Stimulated activated effector memory CD8-positive, alpha-beta T cell treated with anti-CD3 and anti-CD28 coated beads, Interleukin-12 subunit alpha, Interleukin-12 subunit beta, amount 100 ng/mL, for 72 hours (primary cell): Measurements from ENCODE around the gene ABL2.
"Not testable (repeated sequence)": the region's sequence is repeated elsewhere in the genome, so short reads cannot be mapped to it uniquely, and the experiment has no call there.

Experiments
- ATAC-seq: fragments of 150-1000 bp; cut with Tn5 transposase; 2 replicates; pipeline ENCODE4 v1.10.0; 2021
- DNase-seq, 2 donors: peaks; one replicate each; pipeline ENCODE4 v3.0.0; 2021 to 2022; ENCODE audit warnings: low spot score in 2 of 2
- H3K27ac Mint-ChIP-seq: one replicate; pipeline ENCODE4 v1.8.0; 2022; ENCODE audit warnings: mild to moderate bottlenecking, mixed read lengths
- H3K36me3 Mint-ChIP-seq: one replicate; pipeline ENCODE4 v1.8.0; 2022; ENCODE audit warnings: mild to moderate bottlenecking, mixed read lengths
- H3K4me1 Mint-ChIP-seq: one replicate; pipeline ENCODE4 v1.8.0; 2022; ENCODE audit warnings: mixed read lengths
- H3K4me3 Mint-ChIP-seq: one replicate; pipeline ENCODE4 v1.8.0; 2022; ENCODE audit warnings: mild to moderate bottlenecking, mixed read lengths
- H3K9me3 Mint-ChIP-seq: one replicate; pipeline ENCODE4 v1.8.0; 2022; ENCODE audit warnings: mixed read lengths

Gene ABL2

DNA sequence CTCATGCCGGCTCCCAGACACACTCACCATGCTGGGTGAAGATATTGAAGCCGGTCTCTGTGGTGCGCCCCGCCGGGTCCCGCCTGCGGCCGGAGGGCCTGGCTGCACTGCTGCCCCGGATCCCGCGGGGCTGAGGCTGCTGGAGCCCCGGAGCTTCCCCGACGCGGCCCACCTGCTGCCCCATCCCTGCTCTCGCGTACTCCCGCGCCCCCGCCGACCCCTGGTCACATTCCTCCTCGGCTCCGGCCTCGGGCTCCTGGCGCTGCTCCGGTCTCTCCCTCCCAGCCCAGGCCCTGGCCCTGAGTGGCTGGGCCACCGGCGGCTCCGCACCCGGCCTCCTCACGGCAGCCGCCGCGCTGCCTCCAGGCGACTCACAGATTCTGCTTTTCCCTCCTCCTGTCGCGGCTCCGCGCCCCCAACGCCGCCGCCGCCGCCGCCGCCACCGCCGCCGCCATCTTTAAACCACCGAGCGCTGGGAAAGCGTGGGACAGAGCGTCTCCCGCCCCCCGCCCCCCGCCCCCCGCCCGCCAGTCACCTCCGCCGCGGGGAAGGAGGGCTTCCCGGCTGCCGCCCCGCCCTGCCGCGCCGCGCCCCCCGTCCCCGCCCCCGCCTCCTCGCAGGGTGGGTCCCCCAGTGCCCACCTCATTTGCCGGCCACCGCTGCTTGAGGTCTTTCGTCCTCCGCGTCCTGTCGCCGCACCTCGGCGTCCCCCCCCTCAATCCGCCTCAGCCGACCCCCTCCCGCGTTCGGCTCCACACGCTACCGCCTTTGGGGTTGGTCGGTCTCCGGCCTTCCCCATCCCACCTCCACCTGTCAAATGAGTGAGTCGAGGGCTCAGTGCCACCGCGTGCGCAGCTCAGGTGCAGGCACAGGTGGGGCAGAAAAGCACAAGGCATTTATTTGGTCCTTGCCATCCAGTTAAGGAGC, at the start of gene ABL2:
Gene ABL2, minus strand, starts transcription at position 464 of the 927 bp plus-strand sequence. Its CDS starts 280 bp downstream, at position 184.
- Mint-ChIP-seq H3K27ac (peak within 1 kb of the TSS; percentile 90), H3K36me3 (peaks cover 12% of the 10 kb centered on the region)

DNA sequence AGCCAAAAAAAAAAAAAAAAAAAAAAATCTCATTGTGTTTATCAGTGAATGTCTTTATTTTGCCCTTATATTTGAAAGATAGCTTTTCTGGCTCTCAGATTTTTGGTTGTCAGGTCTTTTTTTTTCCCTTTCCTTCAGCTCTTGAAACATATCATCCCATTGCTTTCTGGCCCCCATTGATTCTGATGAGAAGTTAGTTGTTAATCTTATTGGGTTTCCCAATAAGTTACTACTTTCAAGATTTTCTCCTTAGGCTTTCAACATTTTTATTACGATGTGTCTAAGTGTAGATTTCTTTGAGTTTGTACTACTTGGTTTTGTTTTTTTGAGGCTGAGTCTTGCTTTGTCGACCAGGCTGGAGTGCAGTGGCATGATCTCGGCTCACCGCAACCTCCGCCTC, 49.4 kb upstream of the ABL2 start:
- H3K36me3 Mint-ChIP-seq, result no peaks in the 10 kb centered on the region
- ATAC-seq (no peak), DNase-seq (no peak)
- no peak overlapping the region for H3K4me3 Mint-ChIP-seq
- H3K9me3 Mint-ChIP-seq, result peaks cover 3% of the 10 kb centered on the region
- no peaks in the 10 kb centered on the region for H3K4me1 Mint-ChIP-seq
- no peak overlapping the region for H3K27ac Mint-ChIP-seq

More for the DNA sequence above, at the start of gene ABL2:
- H3K4me1 Mint-ChIP-seq, result peaks cover 33% of the 10 kb centered on the region
- ATAC-seq, result peak; percentile 59
- DNase-seq, result peak; percentile 35 to 72
- H3K4me3 Mint-ChIP-seq, result peak within 1 kb of the TSS; percentile 86
- no peaks in the 10 kb centered on the region for H3K9me3 Mint-ChIP-seq

GRCh38 chr1:179274424-179274823, 44.9 kb upstream of the ABL2 start:
- not testable (repeated sequence) for ATAC-seq, H3K9me3 Mint-ChIP-seq, H3K36me3 Mint-ChIP-seq, DNase-seq, H3K27ac Mint-ChIP-seq, H3K4me1 Mint-ChIP-seq, H3K4me3 Mint-ChIP-seq

DNA sequence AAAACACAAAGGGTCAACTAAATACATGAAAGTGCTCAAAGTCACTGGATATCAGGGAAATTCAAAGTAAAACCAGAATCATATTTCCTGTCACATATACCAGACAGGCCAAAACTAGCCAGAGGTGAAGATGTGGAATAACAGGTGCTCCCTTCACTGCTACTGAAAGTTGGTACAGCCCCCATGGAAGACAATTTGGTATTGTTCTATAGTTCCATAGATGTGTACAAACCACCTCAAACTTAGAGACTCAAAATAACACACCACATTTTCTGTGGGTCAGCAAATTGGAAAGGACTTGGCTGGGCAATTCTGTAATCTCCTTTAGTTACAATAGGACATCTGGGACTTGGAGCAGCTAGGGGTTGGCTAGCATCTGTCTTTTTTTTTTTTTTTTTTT, 39.6 kb upstream of the ABL2 start:
- DNase-seq (no peak), ATAC-seq (no peak)
- Mint-ChIP-seq H3K27ac (no peak overlapping the region), H3K4me3 (no peak overlapping the region), H3K4me1 (no peaks in the 10 kb centered on the region), H3K9me3 (no peaks in the 10 kb centered on the region), H3K36me3 (no peaks in the 10 kb centered on the region)

DNA sequence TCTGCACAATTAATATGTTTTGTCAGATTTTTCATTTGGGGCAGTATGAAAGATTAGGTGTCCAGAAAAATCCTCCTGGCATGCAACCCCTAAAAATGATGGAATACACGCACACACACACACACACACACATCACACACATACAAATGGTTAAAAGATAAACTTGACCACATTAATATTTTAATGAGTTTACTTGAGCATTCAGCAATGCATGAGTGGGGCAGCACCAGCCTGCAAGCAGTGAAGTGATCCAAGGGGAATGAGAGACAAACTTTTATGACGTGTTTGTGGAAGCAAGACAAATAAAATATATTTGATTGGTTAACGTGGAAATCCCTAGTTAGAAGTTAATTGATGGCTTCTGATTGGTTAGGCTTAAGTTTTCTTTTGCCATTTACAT, 35.0 kb upstream of the ABL2 start:
- H3K4me3 Mint-ChIP-seq, result no peak overlapping the region
- H3K4me1 Mint-ChIP-seq, result no peaks in the 10 kb centered on the region
- no peaks in the 10 kb centered on the region for H3K36me3 Mint-ChIP-seq
- ATAC-seq, result no peak
- H3K9me3 Mint-ChIP-seq, result no peaks in the 10 kb centered on the region
- DNase-seq, result no peak
- H3K27ac Mint-ChIP-seq, result no peak overlapping the region

GRCh38 chr1:179263121-179263520, 33.6 kb upstream of the ABL2 start:
- ATAC-seq, result no peak
- no peak for DNase-seq
- Mint-ChIP-seq H3K4me3 (no peak overlapping the region), H3K9me3 (no peaks in the 10 kb centered on the region), H3K4me1 (no peaks in the 10 kb centered on the region), H3K36me3 (no peaks in the 10 kb centered on the region), H3K27ac (no peak overlapping the region)

- no peak overlapping the region for H3K27ac Mint-ChIP-seq
Observed at GRCh38 chr1:179262183-179262582, 32.7 kb upstream of the ABL2 start.

DNA sequence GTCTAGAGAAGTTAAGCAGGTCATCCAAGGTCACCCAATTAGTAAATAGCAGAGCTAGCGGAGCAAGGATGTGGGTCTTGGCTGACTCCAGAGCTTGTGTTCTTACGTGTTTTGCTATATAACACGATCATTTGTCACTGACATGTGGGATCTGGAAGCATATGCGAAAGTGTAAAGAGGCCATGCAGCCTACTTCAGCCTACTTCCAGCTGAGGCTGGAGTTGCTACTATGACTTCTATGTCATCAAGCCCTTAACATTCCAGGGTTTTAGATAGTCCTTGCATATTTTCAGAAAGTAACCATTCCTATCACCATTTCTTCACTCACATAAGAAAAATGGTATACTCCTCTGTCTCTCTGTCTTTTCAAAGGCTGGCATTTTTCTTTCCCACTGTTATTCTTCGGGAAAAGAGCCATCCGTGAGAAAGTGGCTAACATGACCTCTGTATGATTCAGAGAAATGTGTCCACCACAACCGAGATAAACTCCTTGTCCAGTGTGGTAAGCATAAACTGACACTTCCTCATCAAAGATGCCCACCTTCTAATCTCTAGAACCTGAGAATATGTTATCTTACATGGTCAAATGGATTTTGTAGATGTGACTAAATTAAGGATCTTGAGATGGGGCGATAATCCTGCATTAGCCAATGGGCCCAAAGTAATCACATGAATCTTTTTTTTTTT, 24.0 kb upstream of the ABL2 start:
- ATAC-seq, result no peak
- Mint-ChIP-seq H3K9me3 (no peaks in the 10 kb centered on the region), H3K36me3 (no peaks in the 10 kb centered on the region), H3K27ac (no peak overlapping the region), H3K4me1 (no peaks in the 10 kb centered on the region), H3K4me3 (no peak overlapping the region)
- no peak for DNase-seq

More at GRCh38 chr1:179262183-179262582, 32.7 kb upstream of the ABL2 start:
- DNase-seq (no peak), ATAC-seq (no peak)
- Mint-ChIP-seq H3K36me3 (no peaks in the 10 kb centered on the region), H3K9me3 (no peaks in the 10 kb centered on the region), H3K4me1 (no peaks in the 10 kb centered on the region), H3K4me3 (no peak overlapping the region)

DNA sequence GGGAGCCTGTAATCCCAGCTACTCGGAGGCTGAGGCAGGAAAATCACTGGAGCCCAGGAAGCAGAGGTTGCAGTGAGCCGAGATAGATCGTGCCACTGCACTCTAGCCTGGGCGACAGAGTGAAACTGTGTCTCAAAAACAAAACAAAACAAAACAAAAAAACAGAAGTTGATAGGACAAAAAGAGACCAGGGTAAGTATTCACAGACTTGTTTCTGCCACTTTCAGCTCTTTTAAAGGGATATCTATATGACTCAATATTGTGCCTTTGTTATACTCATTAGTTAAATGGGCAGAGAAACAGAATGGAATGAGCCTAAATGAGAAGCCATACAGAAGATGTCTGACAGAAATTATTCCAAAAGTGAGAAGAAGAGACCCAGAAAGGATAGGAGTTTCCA, 23.1 kb upstream of the ABL2 start:
- no peak overlapping the region for H3K27ac Mint-ChIP-seq
- no peak for DNase-seq
- no peak overlapping the region for H3K4me3 Mint-ChIP-seq
- H3K36me3 Mint-ChIP-seq, result no peaks in the 10 kb centered on the region
- no peak for ATAC-seq
- H3K9me3 Mint-ChIP-seq, result no peaks in the 10 kb centered on the region
- H3K4me1 Mint-ChIP-seq, result no peaks in the 10 kb centered on the region

DNA sequence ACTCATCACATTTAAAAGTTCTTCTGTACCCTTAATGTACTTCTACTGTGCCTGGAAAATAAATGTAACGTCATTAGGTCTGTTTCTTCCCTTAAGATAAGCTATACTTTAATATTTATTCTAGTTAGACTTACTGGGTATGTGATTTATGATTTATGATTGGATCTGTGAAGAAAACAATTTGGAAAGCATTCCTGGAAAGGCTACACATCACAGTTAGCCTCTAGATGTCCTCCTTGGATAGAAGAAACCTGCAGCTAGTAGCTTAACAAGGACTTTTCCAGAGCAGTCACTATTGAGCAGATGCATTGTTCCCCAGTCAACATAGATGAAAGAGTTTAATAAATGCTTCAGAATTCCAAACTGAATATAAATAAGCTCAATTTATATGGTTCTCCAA, 22.2 kb upstream of the ABL2 start:
- no peaks in the 10 kb centered on the region for H3K9me3 Mint-ChIP-seq
- H3K36me3 Mint-ChIP-seq, result no peaks in the 10 kb centered on the region
- no peak overlapping the region for H3K27ac Mint-ChIP-seq
- no peaks in the 10 kb centered on the region for H3K4me1 Mint-ChIP-seq
- ATAC-seq (no peak), DNase-seq (no peak)
- H3K4me3 Mint-ChIP-seq, result no peak overlapping the region

GRCh38 chr1:179247923-179248322, 18.4 kb upstream of the ABL2 start:
- Mint-ChIP-seq H3K4me3 (no peak overlapping the region), H3K9me3 (no peaks in the 10 kb centered on the region), H3K4me1 (no peaks in the 10 kb centered on the region), H3K36me3 (no peaks in the 10 kb centered on the region), H3K27ac (no peak overlapping the region)
- no peak for DNase-seq
- no peak for ATAC-seq

- not testable (repeated sequence) for H3K27ac Mint-ChIP-seq, H3K4me1 Mint-ChIP-seq, H3K9me3 Mint-ChIP-seq, DNase-seq, H3K36me3 Mint-ChIP-seq, ATAC-seq, H3K4me3 Mint-ChIP-seq
Observed at GRCh38 chr1:179245426-179245825, 15.9 kb upstream of the ABL2 start.

DNA sequence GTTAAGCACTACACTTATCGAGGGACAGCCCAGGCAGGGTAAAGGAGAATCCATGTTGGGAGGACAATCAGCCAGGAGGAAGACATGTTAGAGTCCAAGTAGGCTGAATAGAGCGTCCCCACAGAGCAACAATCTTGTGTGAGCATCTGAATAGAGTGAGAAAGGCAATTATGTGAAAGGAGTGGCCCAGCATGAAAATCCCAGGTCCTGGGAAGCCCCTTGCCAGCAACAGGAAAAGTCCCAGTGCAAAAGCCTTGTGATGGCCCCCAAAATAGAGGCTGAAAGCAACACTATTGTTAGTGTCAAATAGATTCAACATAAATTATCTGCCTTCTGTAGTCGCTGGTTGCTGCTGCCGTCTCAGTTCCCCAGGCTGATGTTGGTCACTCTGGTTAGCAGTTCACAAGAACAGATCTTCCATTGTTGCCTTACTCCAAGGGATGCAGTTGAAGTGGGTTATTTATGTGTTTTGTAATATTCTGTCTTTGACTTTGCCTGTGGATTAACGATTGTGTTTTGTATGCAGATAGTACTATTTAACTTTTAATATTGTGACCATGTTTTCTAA, 12.1 kb upstream of the ABL2 start:
- H3K9me3 Mint-ChIP-seq, result no peaks in the 10 kb centered on the region
- no peak overlapping the region for H3K4me3 Mint-ChIP-seq
- no peak overlapping the region for H3K27ac Mint-ChIP-seq
- no peaks in the 10 kb centered on the region for H3K4me1 Mint-ChIP-seq
- no peak for DNase-seq
- no peak for ATAC-seq
- H3K36me3 Mint-ChIP-seq, result no peaks in the 10 kb centered on the region

DNA sequence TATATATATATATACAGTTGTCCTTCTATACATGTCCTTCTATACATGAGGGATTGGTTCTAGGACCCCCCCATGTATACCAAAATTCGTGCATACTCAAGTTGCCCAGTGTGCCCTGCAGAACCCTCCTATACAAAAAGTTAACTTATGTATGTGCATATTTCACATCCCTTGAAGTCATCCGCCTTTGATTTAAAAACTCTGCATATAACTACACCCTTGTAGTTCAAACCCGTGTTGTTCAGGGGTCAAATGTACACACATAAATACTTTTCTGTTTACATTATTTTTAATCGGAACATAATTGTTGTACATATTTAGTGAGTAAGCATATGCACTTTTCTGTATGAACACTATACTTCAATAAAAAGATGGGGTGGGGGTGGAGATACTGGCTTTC, 7.7 kb upstream of the ABL2 start:
- H3K27ac Mint-ChIP-seq, result no peak overlapping the region
- H3K9me3 Mint-ChIP-seq, result no peaks in the 10 kb centered on the region
- H3K4me1 Mint-ChIP-seq, result no peaks in the 10 kb centered on the region
- DNase-seq (no peak), ATAC-seq (no peak)
- no peak overlapping the region for H3K4me3 Mint-ChIP-seq
- H3K36me3 Mint-ChIP-seq, result no peaks in the 10 kb centered on the region

- no peaks in the 10 kb centered on the region for H3K9me3 Mint-ChIP-seq
- H3K4me1 Mint-ChIP-seq, result peaks cover 10% of the 10 kb centered on the region
- ATAC-seq (no peak), DNase-seq (no peak)
- no peak overlapping the region for H3K4me3 Mint-ChIP-seq
- no peak overlapping the region for H3K27ac Mint-ChIP-seq
- H3K36me3 Mint-ChIP-seq, result no peaks in the 10 kb centered on the region
Observed at GRCh38 chr1:179234863-179235262, 5.4 kb upstream of the ABL2 start.

DNA sequence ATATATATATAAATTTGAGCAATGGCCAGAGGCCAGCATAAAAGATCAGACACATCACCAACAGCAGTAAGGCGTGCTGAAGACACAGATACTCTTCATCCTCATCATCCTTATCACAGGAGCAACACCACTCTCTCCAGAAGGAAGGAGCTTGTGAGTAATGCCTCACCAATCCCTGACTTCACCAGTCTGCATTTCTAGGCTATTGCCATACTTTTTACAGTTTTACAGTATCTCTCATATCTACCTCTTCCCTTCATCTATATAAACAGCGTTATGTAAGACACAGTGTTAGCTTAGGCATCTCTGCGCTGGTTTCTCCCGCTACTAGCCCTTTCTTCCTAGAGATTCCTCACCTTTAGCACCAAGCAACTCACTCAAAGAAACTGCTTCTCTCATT, 2.4 kb upstream of the ABL2 start:
- no peak for ATAC-seq
- Mint-ChIP-seq H3K27ac (no peak overlapping the region), H3K4me3 (no peak overlapping the region)

More for the DNA sequence above, 2.4 kb upstream of the ABL2 start:
- peaks cover 30% of the 10 kb centered on the region for H3K4me1 Mint-ChIP-seq
- no peak for DNase-seq
- H3K36me3 Mint-ChIP-seq, result peaks cover 7% of the 10 kb centered on the region
- no peaks in the 10 kb centered on the region for H3K9me3 Mint-ChIP-seq
